NCI-H1930 (cell line): Measurements from ENCODE around the gene IFRD1.
"Not testable (repeated sequence)": the region's sequence is repeated elsewhere in the genome, so short reads cannot be mapped to it uniquely, and the experiment has no call there.

Experiments used
- DNase-seq, 2 experiments: peaks; one replicate each; lab custom pipeline; 2025; lab: John Stamatoyannopoulos, UW

Gene IFRD1

GRCh38 chr7:112516418-112516817 is 66.2 kb downstream of the IFRD1 start:
- DNase-seq = not testable (repeated sequence)

DNA sequence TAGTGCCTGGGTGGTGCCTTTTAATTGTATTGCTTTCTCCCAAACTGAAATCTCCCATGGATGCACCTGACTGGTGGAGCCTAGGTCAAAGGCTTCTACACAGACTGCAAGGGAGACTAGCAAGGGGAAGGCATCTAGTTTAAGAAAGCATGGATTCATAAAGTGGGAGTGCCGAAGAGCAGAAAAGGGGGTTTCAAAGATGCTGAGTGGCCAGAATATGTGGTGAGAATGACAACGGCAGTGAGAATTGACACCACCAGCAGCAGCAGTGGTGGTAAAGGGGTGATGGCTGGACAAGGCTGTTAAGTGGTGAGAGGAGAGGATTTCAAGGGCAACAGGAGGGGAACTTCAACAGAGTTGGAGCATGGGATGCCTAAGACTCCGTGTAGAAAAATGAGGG is 67.2 kb downstream of the IFRD1 start:
- DNase-seq = no peak

- no peak for DNase-seq
Observed at GRCh38 chr7:112520787-112521186, 70.5 kb downstream of the IFRD1 start.

- DNase-seq = no peak
Observed at GRCh38 chr7:112521942-112522341, 71.7 kb downstream of the IFRD1 start.

DNA sequence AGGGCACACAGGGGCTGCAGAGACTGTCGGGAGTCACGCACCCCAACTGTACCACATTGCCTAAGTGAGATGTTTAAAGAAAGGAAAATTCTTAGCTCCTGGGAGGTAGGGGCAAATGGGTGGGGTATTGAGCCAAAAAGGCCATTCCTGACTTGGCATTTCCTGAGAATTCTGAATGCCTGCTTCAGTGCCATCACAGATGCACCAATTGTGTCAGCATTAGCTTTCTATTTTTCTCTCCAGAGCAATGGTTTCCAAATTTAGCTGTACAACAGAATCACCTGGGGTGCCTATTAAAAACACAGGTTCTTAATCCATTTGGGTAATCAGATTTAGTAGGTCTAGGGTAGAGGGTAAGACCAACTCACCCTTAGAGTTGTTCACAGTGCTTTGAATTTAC is 73.6 kb downstream of the IFRD1 start:
- no peak for DNase-seq
